Psoas muscle (tissue), 8 donors: ENCODE measurements around the gene SPC24. TPM values are rescaled to one million over a fixed set of nuclear protein-coding genes. Genes with fewer than 3 reads are reported as not detected.
"Not testable (repeated sequence)": the region's sequence is repeated elsewhere in the genome, so short reads cannot be mapped to it uniquely, and the experiment has no call there.

ENCODE experiments used
- ATAC-seq, 4 donors: fragments of 200-7000 bp; cut with Tn5 transposase; one replicate each; pipeline ENCODE4 v1.9.1; 2020; ENCODE audit warnings: moderate library complexity in 3 of 4, mild to moderate bottlenecking in 2 of 4
- DNase-seq, 2 donors: peaks; one replicate each; pipeline ENCODE4 v3.0.0-alpha.2; 2020
- H3K27ac ChIP-seq: fragments of 200-600 bp; one replicate; pipeline ENCODE4 v1.8.0; 2022
- H3K27me3 ChIP-seq, 3 donors: fragments of 200-600 bp in 1 of 3; one replicate each; pipeline versions ENCODE4 v1.6.1 to v1.8.0; 2013 to 2022; ENCODE audit warnings: low read length in 2 of 3, mild to moderate bottlenecking in 2 of 3, moderate library complexity in 1 of 3; ENCODE audit not compliant: insufficient read depth in 3 of 3
- H3K36me3 ChIP-seq, 2 donors: fragments of 200-600 bp in 1 of 2; one replicate each; pipeline versions ENCODE4 v1.6.1 to v1.8.0; 2013 to 2022; ENCODE audit warnings: low read depth in 1 of 2, mild to moderate bottlenecking in 1 of 2, moderate library complexity in 1 of 2; ENCODE audit not compliant: insufficient read depth in 1 of 2
- H3K4me1 ChIP-seq: fragments of 200-600 bp; one replicate; pipeline ENCODE4 v1.8.0; 2022
- H3K4me3 ChIP-seq: fragments of 200-600 bp; one replicate; pipeline ENCODE4 v1.8.0; 2022; ENCODE audit warnings: mild to moderate bottlenecking
- H3K9me3 ChIP-seq: fragments of 200-600 bp; one replicate; pipeline ENCODE4 v1.8.0; 2022
- WGBS, 3 donors: extraction: QIAGEN DNeasy Blood & Tissue Kit; methylation state at CpG; one replicate each; pipeline versions ENCODE4 v1.1.6 to v1.1.7; 2013; 5-methylcytosine and 5-hydroxymethylcytosine counted together
- intact Hi-C, 2 donors: fragments of 100-400 bp; cut with DNase I; formaldehyde crosslinking; loops; one replicate each; pipeline versions ENCODE4 v1.11.0 to v1.14.2; 2022
- polyA plus RNA-seq, 3 donors: library from polyadenylated mRNA; stranded (reverse); fragments of 200-250 nt; gene quantifications; one replicate each; pipeline ENCODE4 v1.2.3, GENCODE V29; 2013
- total RNA-seq, 4 donors: library from RNA; stranded (reverse); fragmentation: NEBNext Ultra II Directional in 2 of 4; extraction: Animal tissue kit (Norgen Biotek cat#: 25700) in 2 of 4; gene quantifications; one replicate each; pipeline versions ENCODE4 v1.2.1 to v1.2.4, GENCODE V29; 2021 to 2023
- TF ChIP-seq, protein P1 (sequence below): fragments of 200-600 bp; IDR thresholded peaks from one replicate; pipeline ENCODE4 v1.8.0; 2022; ENCODE audit warnings: antibody characterized with exemption
- donor health status: healthy with polysubstance abuse.
- donor health status: DM: no; HTN: no; CAD: no; lungs with moderate emphysema.
- donor health status: Bipolar disorder and iron deficiency.
- donor health status: healthy.
- donor health status: DM: yes; HTN: yes; CAD: no.
- donor health status: DM: no; HTN: no; CAD: no.
- donor health status: DM: no; HTN: no; CAD: no.
- donor health status: DM: yes; HTN: yes; CAD: no.

The SPC24 gene
- total and polyA plus RNA-seq, 7 donors, result 0.14 to 1.7 (median 0.55) TPM

- intact Hi-C loops, result no loop called here
- ATAC-seq, result peak; percentile 71 to 79 (median 76)
- Histone ChIP-seq H3K27ac (peak overlapping the region; percentile 89), H3K9me3 (no peaks in the 10 kb centered on the region), H3K36me3 (no peaks in the 10 kb centered on the region), H3K4me3 (peak overlapping the region; percentile 44), H3K27me3 (no peaks in the 10 kb centered on the region), H3K4me1 (peaks cover 45% of the 10 kb centered on the region)
- 2 to 8% (median 4%) methylated on average over 13 to 22 of the region's 22 CpGs for WGBS, 3 donors
- TF ChIP-seq, protein P1, sequence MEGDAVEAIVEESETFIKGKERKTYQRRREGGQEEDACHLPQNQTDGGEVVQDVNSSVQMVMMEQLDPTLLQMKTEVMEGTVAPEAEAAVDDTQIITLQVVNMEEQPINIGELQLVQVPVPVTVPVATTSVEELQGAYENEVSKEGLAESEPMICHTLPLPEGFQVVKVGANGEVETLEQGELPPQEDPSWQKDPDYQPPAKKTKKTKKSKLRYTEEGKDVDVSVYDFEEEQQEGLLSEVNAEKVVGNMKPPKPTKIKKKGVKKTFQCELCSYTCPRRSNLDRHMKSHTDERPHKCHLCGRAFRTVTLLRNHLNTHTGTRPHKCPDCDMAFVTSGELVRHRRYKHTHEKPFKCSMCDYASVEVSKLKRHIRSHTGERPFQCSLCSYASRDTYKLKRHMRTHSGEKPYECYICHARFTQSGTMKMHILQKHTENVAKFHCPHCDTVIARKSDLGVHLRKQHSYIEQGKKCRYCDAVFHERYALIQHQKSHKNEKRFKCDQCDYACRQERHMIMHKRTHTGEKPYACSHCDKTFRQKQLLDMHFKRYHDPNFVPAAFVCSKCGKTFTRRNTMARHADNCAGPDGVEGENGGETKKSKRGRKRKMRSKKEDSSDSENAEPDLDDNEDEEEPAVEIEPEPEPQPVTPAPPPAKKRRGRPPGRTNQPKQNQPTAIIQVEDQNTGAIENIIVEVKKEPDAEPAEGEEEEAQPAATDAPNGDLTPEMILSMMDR, result no peak
- peak; percentile 93 for DNase-seq
These were observed 12.9 kb downstream of the SPC24 start for GRCh38 chr19:11142528-11143171.

- TF ChIP-seq, protein P1, result no peak
- no peak overlapping the region for H3K4me3 ChIP-seq
- DNase-seq (no peak), ATAC-seq (no peak)
- no peaks in the 10 kb centered on the region for H3K9me3 ChIP-seq
- peak overlapping the region; percentile 89 for H3K27ac ChIP-seq
- no peaks in the 10 kb centered on the region for H3K36me3 ChIP-seq
- WGBS, 3 donors, result 58 to 73% (median 66%) methylated on average over 9 of the region's 9 CpGs
- peaks cover 45% of the 10 kb centered on the region for H3K4me1 ChIP-seq
- H3K27me3 ChIP-seq, result no peaks in the 10 kb centered on the region
- intact Hi-C loops, result no loop called here
These were observed 13.6 kb downstream of the SPC24 start for GRCh38 chr19:11141937-11142527.

GRCh38 chr19:11140896-11141295 lies 14.7 kb downstream of the SPC24 start:
- Histone ChIP-seq H3K27me3 (no peaks in the 10 kb centered on the region), H3K27ac (no peak overlapping the region), H3K36me3 (no peaks in the 10 kb centered on the region), H3K4me3 (no peak overlapping the region), H3K9me3 (no peaks in the 10 kb centered on the region), H3K4me1 (peaks cover 45% of the 10 kb centered on the region)
- intact Hi-C loops, result no loop called here
- ATAC-seq (no peak), DNase-seq (no peak)
- WGBS, 3 donors, result 92 to 94% (median 93%) methylated on average over 8 to 9 of the region's 9 CpGs
- TF ChIP-seq, protein P1, result no peak

DNA sequence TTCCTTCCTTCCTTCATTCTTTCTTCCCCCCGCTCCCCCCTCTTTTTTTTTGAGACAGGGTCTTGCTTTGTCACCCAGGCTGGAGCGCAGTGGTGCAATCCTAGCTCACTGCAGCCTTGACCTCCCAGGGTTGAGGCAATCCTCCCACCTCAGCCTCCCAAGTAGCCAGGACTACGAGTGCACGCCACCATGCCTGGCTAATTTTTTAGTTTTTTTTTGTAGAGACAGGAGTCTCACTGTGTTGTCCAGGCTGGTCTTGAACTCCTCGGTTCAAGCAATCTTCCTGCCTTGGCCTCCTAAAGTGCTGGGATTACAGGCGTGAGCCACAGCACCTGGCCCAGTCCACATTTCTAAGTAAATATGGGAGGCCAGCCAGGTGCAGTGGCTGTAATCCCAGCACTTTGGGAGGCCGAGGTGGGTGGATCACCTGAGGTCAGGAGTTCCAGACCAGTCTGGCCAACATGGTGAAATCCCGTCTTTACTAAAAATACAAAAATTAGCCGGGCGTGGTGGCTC lies 15.5 kb downstream of the SPC24 start:
- H3K9me3 ChIP-seq, intact Hi-C loops: not testable (repeated sequence)
- WGBS, 3 donors, result 78 to 84% (median 83%) methylated on average over 10 of the region's 10 CpGs

DNA sequence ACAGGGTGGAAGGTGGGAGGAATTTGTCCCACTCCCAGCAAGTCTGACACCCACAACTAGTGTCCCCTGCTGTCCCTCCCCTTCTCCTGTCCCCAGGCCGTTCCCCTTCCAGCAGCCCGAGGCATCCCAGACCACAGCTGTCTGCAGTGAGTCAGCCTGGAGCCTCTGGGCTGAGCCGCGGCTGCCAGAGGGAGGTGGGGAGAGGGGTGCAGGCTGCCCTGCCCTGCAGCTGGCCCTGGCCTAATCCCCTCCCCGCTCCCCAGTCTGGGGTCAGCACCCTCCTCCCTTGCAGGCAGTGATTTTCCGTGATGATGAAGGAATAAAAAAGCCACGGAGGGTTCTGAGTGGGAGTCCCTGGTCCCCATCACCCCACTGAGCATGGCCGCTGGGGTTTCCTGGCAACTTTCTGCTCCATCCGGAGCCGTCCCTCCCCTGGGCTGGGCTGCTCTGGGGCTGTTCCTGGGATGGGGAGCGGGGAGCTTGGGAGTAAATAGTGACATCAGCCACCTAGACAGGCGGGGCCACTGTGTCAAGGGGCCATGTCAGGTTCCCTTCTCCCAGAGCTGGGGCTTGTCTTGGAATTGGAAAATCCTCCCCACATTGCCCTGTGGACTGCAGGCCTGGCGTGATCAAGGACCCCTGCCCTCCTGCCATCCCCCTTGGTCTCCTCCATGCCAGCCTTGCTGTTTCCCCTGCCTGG lies 16.8 kb downstream of the SPC24 start:
- Histone ChIP-seq H3K27ac (peak overlapping the region; percentile 68), H3K36me3 (no peaks in the 10 kb centered on the region), H3K4me1 (peaks cover 42% of the 10 kb centered on the region), H3K27me3 (no peaks in the 10 kb centered on the region), H3K9me3 (no peaks in the 10 kb centered on the region), H3K4me3 (peak overlapping the region; percentile 45)
- 26 to 31% (median 30%) methylated on average over 13 of the region's 13 CpGs for WGBS, 3 donors
- DNase-seq, result peak; percentile 87 to 91
- peak; percentile 69 to 74 (median 72) for ATAC-seq
- intact Hi-C loops, result loop anchor here (1.0 to 10.0 kb wide), 3 partner anchors 64 to 204 kb away; no protein-coding TSS in a partner anchor
- TF ChIP-seq, protein P1, result no peak

More for the DNA sequence above, 15.5 kb downstream of the SPC24 start:
- not testable (repeated sequence) for DNase-seq, ATAC-seq, H3K36me3 ChIP-seq, H3K4me3 ChIP-seq, H3K27me3 ChIP-seq
- H3K27ac ChIP-seq, result peak overlapping the region; percentile 68
- H3K4me1 ChIP-seq, result peaks cover 45% of the 10 kb centered on the region
